Neural progenitor cell (in vitro differentiated cells): ENCODE measurements around the gene GARIN1A. TPM values are rescaled to one million over a fixed set of nuclear protein-coding genes. Genes with fewer than 3 reads are reported as not detected.
A peak's percentile ranks its signal among the peaks of the same experiment; 100 is the strongest.
"Not testable (repeated sequence)": the region's sequence is repeated elsewhere in the genome, so short reads cannot be mapped to it uniquely, and the experiment has no call there.

Experiments used
- DNase-seq: peaks from one replicate; pipeline ENCODE4 v3.0.0-alpha.2; 2016; ENCODE audit warnings: low spot score
- H2AFZ ChIP-seq: fragments of 200-600 bp; sonication (generic); replicated peaks from 2 replicates; pipeline ENCODE4 v1.6.1; 2016; ENCODE audit warnings: antibody characterized with exemption
- H3F3A ChIP-seq: fragments of 200-600 bp; sonication (generic); 2 replicates; pipeline ENCODE4 v1.6.1; 2016; ENCODE audit warnings: antibody characterized with exemption, low read depth
- H3K27ac ChIP-seq: fragments of 200-600 bp; sonication (generic); 2 replicates; pipeline ENCODE4 v1.5.1; 2016; ENCODE audit warnings: mild to moderate bottlenecking
- H3K27me3 ChIP-seq: fragments of 200-600 bp; sonication (generic); 2 replicates; pipeline ENCODE4 v1.6.1; 2016; ENCODE audit warnings: mild to moderate bottlenecking, moderate library complexity
- H3K36me3 ChIP-seq: fragments of 200-600 bp; sonication (generic); 2 replicates; pipeline ENCODE4 v1.5.1; 2016
- H3K4me1 ChIP-seq: fragments of 200-600 bp; sonication (generic); 2 replicates; pipeline ENCODE4 v1.6.1; 2016; ENCODE audit warnings: mixed run types
- H3K4me2 ChIP-seq: fragments of 200-600 bp; sonication (generic); 2 replicates; pipeline ENCODE4 v1.6.1; 2016
- H3K4me3 ChIP-seq: fragments of 200-600 bp; sonication (generic); 2 replicates; pipeline ENCODE4 v1.5.1; 2016
- H3K79me2 ChIP-seq: fragments of 200-600 bp; sonication (generic); 2 replicates; pipeline ENCODE4 v1.6.1; 2016; ENCODE audit warnings: low read depth
- H3K9ac ChIP-seq: fragments of 200-600 bp; sonication (generic); 2 replicates; pipeline ENCODE4 v1.6.1; 2016
- H3K9me3 ChIP-seq: fragments of 200-600 bp; sonication (generic); 2 replicates; pipeline ENCODE4 v1.5.1; 2016; ENCODE audit warnings: low read depth
- H4K20me1 ChIP-seq: fragments of 200-600 bp; sonication (generic); 2 replicates; pipeline ENCODE4 v1.6.1; 2016; ENCODE audit warnings: low read depth
- H3K27ac Mint-ChIP-seq: 3 replicates; pipeline ENCODE4 v1.8.0; 2021; ENCODE audit warnings: mixed read lengths
- H3K27me3 Mint-ChIP-seq: 2 replicates; pipeline ENCODE4 v1.8.0; 2022; ENCODE audit warnings: low read depth, mild to moderate bottlenecking, inconsistent platforms, moderate library complexity, mixed read lengths; ENCODE audit not compliant: insufficient read depth
- H3K36me3 Mint-ChIP-seq: 3 replicates; pipeline ENCODE4 v1.8.0; 2021; ENCODE audit warnings: mixed read lengths
- H3K4me1 Mint-ChIP-seq: 3 replicates; pipeline ENCODE4 v1.8.0; 2021; ENCODE audit warnings: mixed read lengths
- H3K4me3 Mint-ChIP-seq: 3 replicates; pipeline ENCODE4 v1.8.0; 2021; ENCODE audit warnings: mild to moderate bottlenecking, moderate library complexity, mixed read lengths
- H3K9me3 Mint-ChIP-seq: 3 replicates; pipeline ENCODE4 v1.8.0; 2020; ENCODE audit warnings: mixed read lengths
- CTCF ChIP-seq: fragments of 200-600 bp; sonication (generic); IDR thresholded peaks from 2 replicates; pipeline ENCODE4 v1.5.1; 2017; ENCODE audit warnings: antibody characterized with exemption, mild to moderate bottlenecking
- EZH2 ChIP-seq: fragments of 200-600 bp; sonication (generic); IDR thresholded peaks from 2 replicates; pipeline ENCODE4 v1.6.1; 2017; ENCODE audit warnings: antibody characterized with exemption, mild to moderate bottlenecking, moderate library complexity
- EZH2phosphoT487 ChIP-seq: fragments of 200-600 bp; sonication (generic); IDR thresholded peaks from 2 replicates; pipeline ENCODE4 v1.6.1; 2017; ENCODE audit warnings: antibody characterized with exemption
- total RNA-seq: library from RNA; depleted of rRNA; stranded (reverse); fragments of >200 nt; gene quantifications from 2 replicates; pipeline ENCODE4 v1.2.3, GENCODE V29; 2015; ENCODE audit warnings: low replicate concordance

The GARIN1A gene
- total RNA-seq, 1 donor from 2014 or later: not detected

GRCh38 chr7:128676665-128677064 is 4.6 kb downstream of the GARIN1A start:
- H3K9me3 Mint-ChIP-seq: no peaks in the 10 kb centered on the region
- Histone ChIP-seq H3K4me2 (no peak overlapping the region), H3K27me3 (no peaks in the 10 kb centered on the region)

GRCh38 chr7:128679920-128680319 is 7.8 kb downstream of the GARIN1A start:
- Mint-ChIP-seq H3K4me1 (peaks cover 5% of the 10 kb centered on the region), H3K4me3 (no peak overlapping the region), H3K9me3 (no peaks in the 10 kb centered on the region), H3K36me3 (peaks cover 2% of the 10 kb centered on the region), H3K27me3 (no peaks in the 10 kb centered on the region), H3K27ac (no peak overlapping the region)
- no peaks in the 10 kb centered on the region for H3K79me2 ChIP-seq
- no peak overlapping the region for H2AFZ ChIP-seq
- no peaks in the 10 kb centered on the region for H3K36me3 ChIP-seq
- H4K20me1 ChIP-seq: no peaks in the 10 kb centered on the region
- no peaks in the 10 kb centered on the region for H3F3A ChIP-seq
- H3K9me3 ChIP-seq: no peaks in the 10 kb centered on the region
- no peaks in the 10 kb centered on the region for H3K27me3 ChIP-seq
- H3K4me1 ChIP-seq: peaks cover 9% of the 10 kb centered on the region
- no peak overlapping the region for H3K9ac ChIP-seq
- DNase-seq: no peak
- H3K4me2 ChIP-seq: no peak overlapping the region
- TF ChIP-seq CTCF: no peak
- TF ChIP-seq EZH2phosphoT487: no peak
- no peak for TF ChIP-seq EZH2
- no peak overlapping the region for H3K27ac ChIP-seq
- H3K4me3 ChIP-seq: no peak overlapping the region

More at GRCh38 chr7:128676665-128677064, 4.6 kb downstream of the GARIN1A start:
- Histone ChIP-seq H3K27ac (no peak overlapping the region), H3K4me1 (peaks cover 7% of the 10 kb centered on the region), H3K79me2 (no peaks in the 10 kb centered on the region), H4K20me1 (no peaks in the 10 kb centered on the region), H3K4me3 (no peak overlapping the region), H3K36me3 (no peaks in the 10 kb centered on the region), H2AFZ (no peak overlapping the region), H3K9ac (no peak overlapping the region), H3K9me3 (no peaks in the 10 kb centered on the region), H3F3A (peaks cover 9% of the 10 kb centered on the region)
- Mint-ChIP-seq H3K27me3 (peaks cover 7% of the 10 kb centered on the region), H3K27ac (no peak overlapping the region), H3K4me3 (no peak overlapping the region), H3K36me3 (peaks cover 1% of the 10 kb centered on the region), H3K4me1 (no peaks in the 10 kb centered on the region)
- TF ChIP-seq EZH2 (no peak), EZH2phosphoT487 (no peak), CTCF (no peak)
- DNase-seq: no peak

GRCh38 chr7:128681794-128682537 is 9.9 kb downstream of the GARIN1A start:
- H3K4me3 Mint-ChIP-seq: no peak overlapping the region
- H3K9me3 Mint-ChIP-seq: no peaks in the 10 kb centered on the region
- peak overlapping the region; percentile 73 for H3K27ac Mint-ChIP-seq
- peak; percentile 39 for DNase-seq
- Histone ChIP-seq H3K4me2 (no peak overlapping the region), H4K20me1 (no peaks in the 10 kb centered on the region), H3K9ac (no peak overlapping the region), H3K27ac (no peak overlapping the region), H2AFZ (peak overlapping the region; percentile 87), H3K9me3 (no peaks in the 10 kb centered on the region), H3K4me3 (no peak overlapping the region), H3K4me1 (peaks cover 9% of the 10 kb centered on the region), H3K27me3 (no peaks in the 10 kb centered on the region), H3K79me2 (no peaks in the 10 kb centered on the region), H3F3A (no peaks in the 10 kb centered on the region), H3K36me3 (no peaks in the 10 kb centered on the region)
- TF ChIP-seq EZH2phosphoT487 (no peak), EZH2 (no peak), CTCF (no peak)
- H3K27me3 Mint-ChIP-seq: no peaks in the 10 kb centered on the region
- peaks cover 5% of the 10 kb centered on the region for H3K36me3 Mint-ChIP-seq
- H3K4me1 Mint-ChIP-seq: peaks cover 5% of the 10 kb centered on the region

GRCh38 chr7:128683270-128683669 is 11.2 kb downstream of the GARIN1A start:
- not testable (repeated sequence) for H3F3A ChIP-seq, H3K27ac ChIP-seq, H3K79me2 ChIP-seq, DNase-seq, H3K27me3 ChIP-seq, H3K4me1 Mint-ChIP-seq, H2AFZ ChIP-seq, H3K4me2 ChIP-seq, H3K4me1 ChIP-seq, H3K9me3 Mint-ChIP-seq, H3K36me3 ChIP-seq, H3K4me3 Mint-ChIP-seq, H3K9ac ChIP-seq, H3K27ac Mint-ChIP-seq, H3K27me3 Mint-ChIP-seq, H3K4me3 ChIP-seq, H4K20me1 ChIP-seq, H3K9me3 ChIP-seq
- peaks cover 11% of the 10 kb centered on the region for H3K36me3 Mint-ChIP-seq

- H2AFZ ChIP-seq, H3K4me2 ChIP-seq, H3K4me1 Mint-ChIP-seq, H3K9ac ChIP-seq, H3K9me3 ChIP-seq, H3F3A ChIP-seq, H3K27ac Mint-ChIP-seq, H3K79me2 ChIP-seq, DNase-seq, H3K9me3 Mint-ChIP-seq, H3K27ac ChIP-seq, H3K4me3 Mint-ChIP-seq, H3K27me3 Mint-ChIP-seq, H3K4me3 ChIP-seq, H4K20me1 ChIP-seq, H3K27me3 ChIP-seq, H3K36me3 ChIP-seq, H3K4me1 ChIP-seq: not testable (repeated sequence)
- H3K36me3 Mint-ChIP-seq: peaks cover 11% of the 10 kb centered on the region
Measured at GRCh38 chr7:128683738-128684137, 11.6 kb downstream of the GARIN1A start.
